Mesenchymal stem cell (in vitro differentiated cells and primary cell): Measurements from ENCODE around the gene ABCA2.

Experiments used
- DNase-seq: peaks from one replicate; pipeline ENCODE4 v3.0.0-alpha.2; 2013
- H2AFZ ChIP-seq: one replicate; pipeline ENCODE4 v1.6.1; 2013; ENCODE audit warnings: low read depth, mild to moderate bottlenecking, control low read depth, inconsistent platforms, low read length, moderate library complexity
- H2AK5ac ChIP-seq: 2 replicates; pipeline ENCODE4 v1.6.1; 2013; ENCODE audit warnings: low read length, moderate library complexity, mild to moderate bottlenecking, inconsistent platforms; ENCODE audit not compliant: severe bottlenecking
- H2BK120ac ChIP-seq: one replicate; pipeline ENCODE4 v1.6.1; 2013; ENCODE audit warnings: low read depth, mild to moderate bottlenecking, inconsistent platforms, low read length, moderate library complexity
- H2BK12ac ChIP-seq, 2 experiments: one replicate each; pipeline ENCODE4 v1.6.1; 2013; ENCODE audit warnings: inconsistent platforms in 2 of 2, low read length in 2 of 2, mild to moderate bottlenecking in 2 of 2, moderate library complexity in 2 of 2, control low read depth in 1 of 2
- H2BK15ac ChIP-seq: one replicate; pipeline ENCODE4 v1.6.1; 2013; ENCODE audit warnings: mild to moderate bottlenecking, low read depth, inconsistent platforms; ENCODE audit not compliant: poor library complexity, severe bottlenecking
- H2BK5ac ChIP-seq: 2 replicates; pipeline ENCODE4 v1.6.1; 2013; ENCODE audit warnings: low read depth, mild to moderate bottlenecking, low read length, control low read depth, inconsistent platforms; ENCODE audit not compliant: poor library complexity, severe bottlenecking
- H3K14ac ChIP-seq, 2 experiments: one replicate each; pipeline ENCODE4 v1.6.1; 2013; ENCODE audit warnings: inconsistent platforms in 2 of 2, low read length in 2 of 2, control low read depth in 1 of 2, mild to moderate bottlenecking in 1 of 2, moderate library complexity in 1 of 2
- H3K18ac ChIP-seq, 2 experiments: one replicate each; pipeline ENCODE4 v1.6.1; 2013; ENCODE audit warnings: inconsistent platforms in 2 of 2, low read length in 2 of 2, control low read depth in 1 of 2, low read depth in 1 of 2, mild to moderate bottlenecking in 1 of 2
- H3K23ac ChIP-seq, 2 experiments: one replicate each; pipeline ENCODE4 v1.6.1; 2013; ENCODE audit warnings: inconsistent platforms in 2 of 2, low read length in 2 of 2, mild to moderate bottlenecking in 2 of 2, moderate library complexity in 2 of 2, control low read depth in 1 of 2
- H3K27ac ChIP-seq: 2 replicates; pipeline ENCODE4 v1.5.1; 2013; ENCODE audit warnings: mild to moderate bottlenecking, moderate library complexity, low read length, control low read depth, inconsistent platforms; ENCODE audit not compliant: poor library complexity, severe bottlenecking
- H3K27me3 ChIP-seq, 2 experiments: 2 replicates each; pipeline versions ENCODE4 v1.6.1 to v1.7.0; 2013; ENCODE audit warnings: low read length in 2 of 2, mild to moderate bottlenecking in 2 of 2, moderate library complexity in 2 of 2, control low read depth in 1 of 2, inconsistent platforms in 1 of 2; ENCODE audit not compliant: control insufficient read depth in 1 of 2, insufficient read depth in 1 of 2
- H3K36me3 ChIP-seq, 2 experiments: 2 replicates each; pipeline versions ENCODE4 v1.6.1 to v1.7.0; 2013; ENCODE audit warnings: low read length in 2 of 2, control low read depth in 1 of 2, inconsistent platforms in 1 of 2, low read depth in 1 of 2, mild to moderate bottlenecking in 1 of 2; ENCODE audit not compliant: insufficient read depth in 2 of 2, control insufficient read depth in 1 of 2
- H3K4ac ChIP-seq, 2 experiments: one replicate each; pipeline ENCODE4 v1.6.1; 2013; ENCODE audit warnings: inconsistent platforms in 2 of 2, low read length in 2 of 2, mild to moderate bottlenecking in 2 of 2, moderate library complexity in 2 of 2, control low read depth in 1 of 2, low read depth in 1 of 2
- H3K4me1 ChIP-seq: 2 replicates; pipeline ENCODE4 v1.6.1; 2013; ENCODE audit warnings: low read depth, low read length, control low read depth; ENCODE audit not compliant: control insufficient read depth, insufficient read depth
- H3K4me2 ChIP-seq: 2 replicates; pipeline ENCODE4 v1.6.1; 2013; ENCODE audit warnings: low read length, mild to moderate bottlenecking, inconsistent platforms; ENCODE audit not compliant: poor library complexity, severe bottlenecking
- H3K4me3 ChIP-seq, 2 experiments: 2 replicates each; pipeline versions ENCODE4 v1.5.1 to v1.7.0; 2013; ENCODE audit warnings: low read length in 2 of 2, mild to moderate bottlenecking in 2 of 2, control low read depth in 1 of 2, low read depth in 1 of 2; ENCODE audit not compliant: insufficient read depth in 1 of 2
- H3K79me1 ChIP-seq: replicated peaks from 2 replicates; pipeline ENCODE4 v1.6.1; 2013; ENCODE audit warnings: mild to moderate bottlenecking, control low read depth, low read length, inconsistent platforms; ENCODE audit not compliant: poor library complexity, severe bottlenecking
- H3K9ac ChIP-seq: 2 replicates; pipeline ENCODE4 v1.7.0; 2013; ENCODE audit warnings: mild to moderate bottlenecking, low read length, moderate library complexity
- H3K9me3 ChIP-seq: 2 replicates; pipeline ENCODE4 v1.7.0; 2013; ENCODE audit warnings: mild to moderate bottlenecking, low read length; ENCODE audit not compliant: control insufficient read depth
- H4K8ac ChIP-seq: one replicate; pipeline ENCODE4 v1.6.1; 2013; ENCODE audit warnings: inconsistent platforms, mild to moderate bottlenecking, low read length, moderate library complexity
- H4K91ac ChIP-seq: one replicate; pipeline ENCODE4 v1.6.1; 2013; ENCODE audit warnings: mild to moderate bottlenecking, low read length, inconsistent platforms
- WGBS: methylation state at CpG from one replicate; pipeline ENCODE4 v1.1.7; 2013; ENCODE audit warnings: mixed read lengths; 5-methylcytosine and 5-hydroxymethylcytosine counted together

Gene ABCA2

DNA sequence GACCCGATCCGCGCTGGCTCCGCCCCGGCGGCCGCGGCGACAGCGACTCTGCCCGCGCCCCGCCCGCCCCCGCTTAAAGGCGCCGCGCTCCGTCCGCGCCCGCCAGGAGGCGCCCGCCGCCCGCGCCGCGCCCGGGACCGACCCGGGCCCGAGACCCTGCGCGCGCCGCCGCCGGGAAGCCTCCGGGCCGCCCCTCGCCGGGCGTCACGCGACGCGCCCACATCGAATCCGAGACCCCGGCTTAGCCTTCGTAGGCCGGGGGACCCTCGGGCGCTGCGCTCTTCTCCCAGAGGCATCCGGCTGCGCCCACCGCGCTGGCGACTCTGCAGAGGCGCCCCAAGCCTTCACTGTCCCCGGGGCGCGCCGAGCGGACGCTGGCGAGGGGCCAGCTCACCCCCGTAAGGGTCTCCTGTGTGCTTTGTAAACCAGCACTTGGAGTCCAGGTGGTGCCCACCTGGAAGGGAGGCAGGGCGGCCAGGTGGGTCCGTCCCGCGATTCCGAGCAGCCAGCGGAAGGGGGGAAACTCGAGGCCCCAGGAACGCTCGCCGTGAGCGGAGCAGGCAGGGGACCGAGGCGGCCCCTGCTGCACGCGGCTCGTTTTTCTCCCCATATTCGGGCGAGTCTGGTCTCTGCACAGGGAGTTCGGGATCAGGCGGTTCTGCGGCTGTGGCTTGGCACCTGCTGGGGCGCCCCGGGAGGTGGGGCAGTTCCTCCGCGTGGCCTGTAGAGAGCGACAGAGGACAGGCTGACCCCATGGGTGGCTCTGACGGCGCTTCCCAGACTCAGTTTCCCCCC lies 423 bp upstream of the ABCA2 start:
- peak; percentile 41 for DNase-seq
- H3K4me2 ChIP-seq = peak overlapping the region; percentile 87
- peak overlapping the region; percentile 42 for H4K8ac ChIP-seq
- peak overlapping the region; percentile 58 for H3K9ac ChIP-seq
- no peaks in the 10 kb centered on the region for H3K36me3 ChIP-seq
- H2BK12ac ChIP-seq = no peak overlapping the region
- H3K14ac ChIP-seq = no peak overlapping the region
- peaks cover 4 to 6% of the 10 kb centered on the region in 2 experiments for H3K27me3 ChIP-seq
- no peak overlapping the region for H2AK5ac ChIP-seq
- no peak overlapping the region for H2BK5ac ChIP-seq
- H2BK15ac ChIP-seq = peak overlapping the region; percentile 71
- H4K91ac ChIP-seq = peak overlapping the region; percentile 76
- no peak overlapping the region for H2BK120ac ChIP-seq
- no peaks in the 10 kb centered on the region for H3K9me3 ChIP-seq
- WGBS = 3% methylated on average over 71 of the region's 98 CpGs
- peak overlapping the region; percentile 55 to 77 for H3K4me3 ChIP-seq
- peak overlapping the region in 1 of 2 experiments; percentile 16 for H3K23ac ChIP-seq
- no peak overlapping the region for H3K4ac ChIP-seq
- no peaks in the 10 kb centered on the region for H3K79me1 ChIP-seq
- H3K27ac ChIP-seq = no peak overlapping the region
- peak overlapping the region in 1 of 2 experiments; percentile 9 for H3K18ac ChIP-seq
- H3K4me1 ChIP-seq = peaks cover 33% of the 10 kb centered on the region
- peak overlapping the region; percentile 42 for H2AFZ ChIP-seq

DNA sequence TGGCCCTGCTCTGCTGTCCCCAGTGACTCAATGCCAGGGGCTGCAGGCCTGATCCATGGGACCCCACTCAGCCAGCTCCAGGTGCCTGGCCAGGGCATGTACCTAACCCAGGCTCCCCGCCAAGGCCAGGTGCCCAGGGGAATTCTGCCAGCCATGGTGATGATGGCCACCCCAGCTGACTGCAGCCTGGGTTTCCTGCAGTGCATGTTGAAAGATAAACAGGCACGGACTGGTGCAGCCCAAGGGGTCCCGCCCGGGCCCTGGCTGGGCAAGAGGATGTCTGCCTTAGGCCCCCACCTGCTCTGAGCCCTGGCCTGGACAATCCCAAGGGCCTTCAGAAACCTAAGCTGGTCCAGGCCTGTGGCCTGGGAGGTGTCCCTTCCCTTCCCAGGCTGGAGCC lies 1.2 kb downstream of the ABCA2 start:
- Histone ChIP-seq H3K18ac (no peak overlapping the region), H3K14ac (no peak overlapping the region), H2AFZ (no peak overlapping the region), H4K8ac (no peak overlapping the region), H3K4me3 (peak overlapping the region in 1 of 2 experiments; percentile 77), H3K4me1 (peaks cover 40% of the 10 kb centered on the region), H3K4ac (no peak overlapping the region), H3K79me1 (no peaks in the 10 kb centered on the region), H2BK120ac (no peak overlapping the region), H2BK15ac (no peak overlapping the region), H2BK5ac (no peak overlapping the region), H4K91ac (no peak overlapping the region), H3K27ac (no peak overlapping the region), H3K4me2 (no peak overlapping the region), H3K9ac (no peak overlapping the region), H3K23ac (no peak overlapping the region), H2AK5ac (no peak overlapping the region), H3K36me3 (peaks cover 0 to 8% of the 10 kb centered on the region in 2 experiments), H3K27me3 (peaks cover 0 to 4% of the 10 kb centered on the region in 2 experiments), H2BK12ac (no peak overlapping the region), H3K9me3 (no peaks in the 10 kb centered on the region)
- WGBS = 85% methylated on average over 4 of the region's 4 CpGs
- DNase-seq = no peak

DNA sequence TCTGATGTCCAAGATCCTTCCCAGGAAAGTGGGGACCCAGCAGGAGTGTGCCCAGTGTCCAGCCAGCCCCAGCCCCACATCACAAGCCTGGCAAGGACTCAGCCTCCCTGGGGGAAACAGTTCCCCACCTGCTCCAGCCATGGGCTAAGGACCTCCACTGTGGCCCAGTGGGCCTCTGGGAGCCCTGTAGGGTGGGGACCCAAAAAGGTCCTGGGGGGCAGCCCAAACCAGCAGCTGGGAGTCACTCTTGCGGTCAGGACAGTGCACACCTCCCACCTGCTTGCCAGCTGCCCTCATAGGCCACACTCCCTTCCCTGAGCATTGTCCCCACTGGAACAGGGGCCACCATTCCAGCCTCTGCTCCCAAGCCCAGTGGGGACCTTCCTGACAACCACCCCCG lies 1.7 kb downstream of the ABCA2 start:
- Histone ChIP-seq H3K14ac (no peak overlapping the region), H3K9ac (no peak overlapping the region), H3K36me3 (peaks cover 0 to 8% of the 10 kb centered on the region in 2 experiments), H3K9me3 (no peaks in the 10 kb centered on the region), H3K4me1 (peaks cover 40% of the 10 kb centered on the region), H3K4me3 (no peak overlapping the region), H2BK5ac (no peak overlapping the region), H3K27me3 (peaks cover 0 to 4% of the 10 kb centered on the region in 2 experiments), H3K18ac (no peak overlapping the region), H3K27ac (no peak overlapping the region), H2BK120ac (no peak overlapping the region), H3K4ac (no peak overlapping the region), H2BK12ac (no peak overlapping the region), H3K23ac (no peak overlapping the region), H2AFZ (no peak overlapping the region), H2AK5ac (no peak overlapping the region), H2BK15ac (no peak overlapping the region), H4K8ac (no peak overlapping the region), H4K91ac (no peak overlapping the region), H3K79me1 (no peaks in the 10 kb centered on the region), H3K4me2 (no peak overlapping the region)
- DNase-seq = no peak
- 100% methylated on average over 2 of the region's 2 CpGs for WGBS

DNA sequence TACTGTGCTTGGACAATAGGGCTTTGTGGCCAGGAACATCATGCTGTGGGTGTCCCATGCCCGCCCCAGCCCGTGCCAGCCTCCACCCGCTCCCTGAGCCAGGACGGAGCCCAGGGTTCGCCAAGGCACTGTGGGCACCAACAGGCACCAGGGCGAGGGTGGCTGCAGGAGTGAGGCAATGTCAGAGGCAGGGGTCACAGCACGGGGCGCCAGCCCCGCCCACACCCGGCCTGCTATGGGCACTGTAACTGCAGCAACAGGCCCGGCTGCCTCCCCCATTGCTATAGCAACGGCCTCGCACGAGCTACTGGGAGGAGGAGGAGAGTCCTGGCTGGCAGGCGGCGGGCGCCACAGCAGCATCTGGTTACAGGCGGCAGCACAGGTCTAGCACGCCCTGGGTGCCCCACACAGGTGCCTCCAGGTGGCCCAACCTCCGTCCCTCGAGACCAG lies 2.5 kb downstream of the ABCA2 start:
- H3K9me3 ChIP-seq = no peaks in the 10 kb centered on the region
- no peak overlapping the region for H2BK15ac ChIP-seq
- H3K27me3 ChIP-seq = peaks cover 0 to 4% of the 10 kb centered on the region in 2 experiments
- no peak overlapping the region for H4K8ac ChIP-seq
- H2AK5ac ChIP-seq = no peak overlapping the region
- no peaks in the 10 kb centered on the region for H3K79me1 ChIP-seq
- H3K4ac ChIP-seq = no peak overlapping the region
- no peak overlapping the region for H3K4me2 ChIP-seq
- H3K36me3 ChIP-seq = peaks cover 0 to 10% of the 10 kb centered on the region in 2 experiments
- no peak overlapping the region for H3K18ac ChIP-seq
- H3K23ac ChIP-seq = no peak overlapping the region
- no peak overlapping the region for H2BK120ac ChIP-seq
- no peak overlapping the region for H2BK5ac ChIP-seq
- no peak overlapping the region for H2AFZ ChIP-seq
- peaks cover 40% of the 10 kb centered on the region for H3K4me1 ChIP-seq
- no peak overlapping the region for H3K27ac ChIP-seq
- no peak for DNase-seq
- 87% methylated on average over 19 of the region's 21 CpGs for WGBS
- no peak overlapping the region for H3K9ac ChIP-seq
- H2BK12ac ChIP-seq = no peak overlapping the region
- no peak overlapping the region for H3K4me3 ChIP-seq
- H3K14ac ChIP-seq = no peak overlapping the region
- no peak overlapping the region for H4K91ac ChIP-seq
